Activated T-helper 1 cell treated with Interleukin-2 at 50 U/mL for 16 hours (primary cell): ENCODE data around the gene ALG14.
"Not testable (repeated sequence)": the region's sequence is repeated elsewhere in the genome, so short reads cannot be mapped to it uniquely, and the experiment has no call there.

ENCODE experiments used
- DNase-seq: peaks from one replicate; pipeline ENCODE4 v3.0.0-alpha.2; 2020; ENCODE audit warnings: low read depth

Gene ALG14

DNA sequence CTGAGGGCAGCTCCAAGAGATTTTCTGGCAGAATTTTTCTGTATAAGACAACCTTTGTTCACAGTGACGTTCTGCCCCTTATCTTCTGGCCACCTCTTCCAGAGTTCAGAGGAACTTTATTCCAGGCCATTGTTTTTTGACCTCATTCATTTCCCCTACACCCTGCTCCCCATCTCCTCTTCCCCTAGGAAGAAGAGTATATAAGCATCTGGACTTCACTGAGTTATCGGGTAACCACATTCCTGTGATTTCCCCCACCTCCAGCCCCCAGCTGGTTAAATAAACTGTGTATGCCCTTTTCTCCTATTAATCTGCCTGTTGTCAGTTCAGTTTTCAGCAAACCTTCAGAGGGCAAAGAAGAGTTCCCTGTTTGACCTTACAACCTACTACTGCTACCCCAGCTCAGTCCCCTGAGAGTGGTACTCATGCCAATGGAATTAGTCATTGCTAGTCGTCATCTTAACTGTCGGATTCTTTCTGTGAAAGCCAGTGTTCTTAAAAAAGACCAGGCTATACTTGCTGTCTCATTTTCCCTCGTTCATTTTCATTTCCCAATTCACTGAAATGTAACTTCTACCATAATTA is 14.3 kb upstream of the ALG14 start:
- DNase-seq: no peak

DNA sequence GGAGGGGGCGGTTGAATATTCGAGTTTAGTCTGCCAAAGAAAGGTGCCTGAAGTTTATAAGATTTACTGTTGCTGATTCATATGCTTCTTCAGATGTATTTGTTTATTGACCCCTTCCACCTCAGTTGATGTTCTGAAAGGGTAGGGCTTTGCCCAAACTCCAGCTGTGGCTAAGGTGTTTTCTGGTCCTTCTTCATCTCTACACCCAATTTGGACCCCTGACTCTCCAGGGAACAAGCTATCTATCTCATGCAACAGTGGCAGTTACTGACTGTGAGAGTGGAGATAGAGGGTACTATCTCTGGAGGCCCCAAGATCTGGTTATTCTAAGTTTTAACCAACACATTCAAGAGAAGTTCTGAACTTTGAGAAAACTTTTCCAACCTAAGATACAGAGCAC is 12.6 kb upstream of the ALG14 start:
- DNase-seq: no peak

DNA sequence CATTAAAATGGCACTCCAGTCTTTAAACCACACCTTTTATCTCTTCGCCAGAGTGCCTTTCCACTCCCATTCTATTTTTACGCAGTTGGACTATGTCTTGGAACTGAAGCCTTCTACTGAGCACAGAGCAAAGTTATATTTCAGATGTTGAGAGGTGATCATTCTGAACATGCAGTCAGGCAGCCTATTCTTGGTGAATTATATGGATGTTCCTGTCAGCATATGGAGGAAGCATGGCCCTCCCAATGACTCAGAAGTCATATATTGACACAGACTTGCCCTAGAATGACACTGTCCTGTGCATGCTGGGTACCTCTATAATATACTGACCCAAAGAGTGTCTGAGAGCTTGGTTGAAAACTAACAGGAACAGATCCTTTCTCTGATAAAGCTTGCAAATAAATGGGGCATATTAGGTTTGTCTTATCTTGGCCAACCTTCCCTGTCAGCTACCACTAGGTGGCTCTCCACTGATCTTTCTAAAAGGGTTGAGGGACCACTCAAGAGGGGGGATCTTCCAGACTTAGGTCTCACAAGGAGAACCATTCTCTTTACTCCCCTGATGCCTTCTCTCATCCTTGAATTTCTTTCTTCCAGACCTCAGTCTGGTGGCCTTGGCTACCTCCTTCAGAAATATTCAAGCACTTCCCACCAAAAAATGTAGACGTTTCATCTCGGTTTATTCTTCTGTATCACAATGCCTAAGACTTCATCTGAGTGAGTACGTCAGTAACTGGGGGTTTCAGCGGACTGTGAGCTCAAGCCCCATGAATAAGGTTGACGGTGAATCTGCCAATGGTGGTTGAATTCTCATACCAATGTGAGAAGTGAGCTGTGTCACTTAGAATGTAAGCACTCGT is 11.8 kb upstream of the ALG14 start:
- no peak for DNase-seq

DNA sequence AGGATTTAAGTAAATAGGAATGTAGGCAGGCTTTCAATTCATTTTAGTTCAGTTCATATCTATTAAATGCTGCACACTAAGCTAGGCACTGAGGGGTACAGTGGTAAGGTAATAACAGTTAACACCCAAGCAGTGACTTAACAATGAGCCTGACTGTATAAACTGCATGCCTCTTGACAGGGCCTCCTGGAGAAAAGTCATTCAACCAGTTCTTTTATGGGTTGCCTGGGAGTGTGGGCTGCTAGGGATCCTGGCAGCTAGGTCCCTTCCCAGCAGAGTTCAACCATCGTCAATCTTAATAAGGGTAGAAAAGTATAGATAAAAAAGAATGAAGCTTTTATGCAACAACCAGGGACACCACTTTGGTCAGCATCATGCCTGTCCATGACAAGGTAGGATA is 8.1 kb upstream of the ALG14 start:
- DNase-seq: no peak

DNA sequence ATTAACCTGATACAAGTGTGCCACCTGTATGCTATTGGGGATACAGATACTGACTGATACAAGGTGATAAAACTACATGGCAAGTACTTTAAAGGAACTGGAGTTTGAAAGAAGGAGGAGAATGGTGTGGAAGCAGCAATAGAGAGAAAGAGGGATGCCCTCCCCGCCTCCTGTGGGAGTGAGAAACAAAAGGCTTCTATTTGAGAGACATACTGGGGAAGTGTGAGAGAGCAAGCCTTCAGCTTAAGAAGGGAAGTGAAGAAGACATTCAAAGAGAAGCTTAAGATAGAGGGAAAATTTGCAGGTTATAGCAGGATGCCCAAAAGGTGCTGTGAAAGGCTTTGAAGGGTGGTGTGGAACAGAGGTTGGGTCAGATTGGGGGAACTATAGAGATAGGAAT is 7.7 kb upstream of the ALG14 start:
- DNase-seq: no peak

DNA sequence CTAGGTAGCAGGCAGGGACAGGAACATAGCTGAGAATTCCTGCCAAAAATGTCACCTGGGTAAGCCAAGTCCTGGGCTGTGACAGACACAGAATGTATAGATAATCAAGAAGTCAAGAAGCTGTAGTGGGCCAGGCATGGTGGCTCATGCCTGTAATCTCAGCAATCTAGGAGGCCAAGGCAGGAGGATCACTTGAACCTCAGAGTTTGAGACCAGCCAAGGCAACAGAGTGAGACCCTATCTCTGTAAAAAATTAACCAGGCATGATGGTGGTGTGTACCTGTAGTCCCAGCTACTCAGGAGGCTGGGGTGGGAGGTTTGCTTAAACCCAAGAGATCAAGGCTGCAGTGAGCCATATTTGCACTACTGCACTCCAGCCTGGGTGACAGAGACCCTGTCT is 3.3 kb upstream of the ALG14 start:
- DNase-seq: no peak

DNA sequence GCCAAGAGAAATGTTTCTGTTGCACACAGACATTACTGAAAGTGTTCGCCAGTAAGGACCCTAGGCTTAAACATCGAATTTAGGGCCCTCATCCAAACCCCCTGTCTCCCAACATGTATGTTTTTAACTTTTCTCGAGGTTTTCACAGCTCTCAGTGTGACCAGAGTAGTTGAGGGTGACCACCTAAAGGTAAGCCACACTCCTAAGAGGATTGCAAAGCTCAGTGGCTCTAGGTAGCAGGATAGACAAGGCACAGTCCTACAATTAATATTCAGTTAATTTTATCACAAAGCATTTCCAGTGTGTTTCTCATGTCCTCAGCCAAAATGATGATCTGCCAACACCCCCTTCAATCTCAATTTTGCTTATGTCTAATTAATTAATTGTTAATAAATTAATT is 695 bp upstream of the ALG14 start:
- DNase-seq: no peak

DNA sequence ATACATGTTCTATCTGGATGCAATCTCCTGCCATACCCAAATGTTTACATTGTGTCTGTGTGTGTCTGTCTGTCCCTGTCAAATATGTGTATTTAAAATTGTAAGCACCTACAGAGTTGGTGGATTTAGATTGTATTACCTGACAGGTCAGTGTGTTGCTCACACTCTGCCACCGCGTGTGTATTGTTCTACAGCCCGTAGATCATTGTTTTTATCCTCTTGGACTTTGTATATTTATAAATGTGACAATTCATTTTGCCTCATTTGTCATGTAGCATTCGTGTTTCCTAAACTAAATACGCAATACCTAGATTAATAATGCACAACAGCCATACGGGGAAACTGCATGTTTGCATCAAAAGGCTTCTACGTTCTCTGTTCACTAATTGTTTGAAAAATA is 634 bp downstream of the ALG14 start:
- no peak for DNase-seq

DNA sequence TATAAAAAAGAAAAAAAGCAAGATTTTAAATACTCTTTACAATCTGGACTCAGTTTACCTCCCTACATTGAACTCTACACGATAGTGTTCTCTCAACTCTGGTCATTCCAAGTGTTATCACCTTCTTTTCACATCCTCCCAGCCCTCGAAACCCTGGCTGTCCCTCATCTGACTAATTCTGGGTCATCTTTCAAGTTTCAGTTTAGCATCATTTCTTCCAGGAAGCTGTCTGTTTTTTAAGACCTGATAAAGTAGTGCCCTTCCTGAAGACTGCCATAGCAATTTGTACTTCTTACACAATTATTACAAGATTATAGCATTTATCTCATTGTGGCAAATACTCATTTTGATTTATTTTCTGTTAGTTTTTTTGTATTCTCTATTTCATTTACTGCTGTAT is 1.2 kb downstream of the ALG14 start:
- no peak for DNase-seq

DNA sequence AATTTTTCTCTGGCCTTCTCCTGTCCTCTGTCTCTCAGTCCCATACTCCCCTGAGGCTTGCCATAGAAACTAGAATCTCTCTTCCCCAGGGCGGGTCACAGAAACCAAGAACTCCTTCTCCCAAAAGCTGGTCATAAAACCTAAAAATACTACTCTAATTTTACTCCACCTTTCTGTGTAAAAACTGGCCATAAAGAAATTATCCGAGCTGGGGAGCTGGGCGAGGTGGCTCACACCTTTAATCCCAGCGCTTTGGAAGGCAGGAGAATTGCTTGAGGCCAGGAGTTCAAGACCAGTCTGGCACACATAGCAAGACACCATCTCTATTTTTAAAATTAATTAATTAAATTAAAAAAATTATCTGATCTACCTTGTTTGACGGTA is 3.0 kb downstream of the ALG14 start:
- no peak for DNase-seq

DNA sequence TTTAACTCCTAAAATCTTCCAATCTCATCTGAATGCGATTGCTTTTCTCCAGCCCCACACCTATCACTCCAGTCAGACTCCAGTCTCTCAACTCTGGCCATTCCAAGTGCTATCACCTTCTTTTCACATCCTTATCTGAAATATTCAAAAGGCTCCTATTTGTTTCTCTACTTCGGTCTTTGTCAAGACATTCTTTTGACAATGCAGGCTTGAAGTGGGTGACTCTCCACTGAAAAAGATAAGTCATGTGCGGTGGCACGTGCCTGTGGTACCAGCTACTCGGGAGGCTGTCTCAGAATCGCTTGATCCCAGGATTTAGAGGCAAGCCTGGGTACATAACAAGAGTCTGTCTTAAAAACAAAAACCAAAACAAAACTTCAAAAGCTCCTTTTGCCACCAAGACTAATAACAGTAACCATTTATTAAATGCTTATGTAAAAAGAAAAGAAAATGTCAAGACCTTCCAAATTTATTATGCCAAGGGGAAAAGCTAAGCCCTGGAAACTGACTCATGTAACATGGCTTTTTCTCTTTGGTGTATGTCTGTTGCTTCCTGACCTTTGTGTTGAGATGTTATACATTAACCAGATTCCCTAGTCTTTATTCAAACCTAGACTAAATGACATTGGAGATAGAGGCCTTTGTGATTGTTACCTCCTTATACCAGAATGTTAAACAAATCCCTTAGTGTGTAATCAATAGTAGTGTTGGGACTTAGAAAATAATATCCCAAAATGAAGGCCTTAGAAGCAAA is 3.6 kb downstream of the ALG14 start:
- DNase-seq: no peak

DNA sequence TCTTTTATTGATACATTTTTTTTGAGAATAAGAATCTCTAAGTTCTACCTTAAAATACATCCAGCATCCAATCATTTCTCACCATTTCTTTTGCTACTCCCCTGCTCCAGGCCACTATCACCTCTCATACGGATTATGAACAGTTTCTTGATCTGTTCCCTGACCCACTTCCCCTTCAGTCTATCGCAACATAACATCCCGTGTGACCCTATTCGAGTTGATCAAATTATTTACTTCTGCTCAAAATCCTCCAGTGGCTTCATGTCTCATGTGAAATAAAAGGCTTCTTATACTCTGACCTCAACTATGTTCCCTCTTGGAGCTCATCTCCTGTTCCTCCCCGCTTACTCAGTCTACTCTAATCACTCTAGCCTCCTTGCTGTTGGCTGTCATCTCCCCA is 5.2 kb downstream of the ALG14 start:
- no peak for DNase-seq

DNA sequence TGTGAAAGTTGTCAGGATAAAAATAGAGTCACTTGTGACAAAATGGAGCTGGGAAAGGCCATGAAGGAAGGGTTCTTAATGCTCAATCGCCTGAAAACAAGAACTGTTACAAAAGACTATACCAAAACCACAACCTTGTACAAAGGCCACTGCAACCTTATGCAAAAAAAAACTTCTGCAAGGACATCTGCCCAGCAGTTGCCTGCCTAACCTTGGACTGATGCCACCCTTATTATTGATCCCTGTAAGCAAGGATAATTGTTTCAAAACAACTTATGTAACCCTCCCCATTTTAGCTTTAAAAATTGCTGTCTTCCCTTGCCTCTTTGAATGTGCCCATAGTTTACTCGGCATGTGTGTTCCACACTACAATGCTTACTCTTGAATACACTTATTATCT is 5.7 kb downstream of the ALG14 start:
- no peak for DNase-seq

DNA sequence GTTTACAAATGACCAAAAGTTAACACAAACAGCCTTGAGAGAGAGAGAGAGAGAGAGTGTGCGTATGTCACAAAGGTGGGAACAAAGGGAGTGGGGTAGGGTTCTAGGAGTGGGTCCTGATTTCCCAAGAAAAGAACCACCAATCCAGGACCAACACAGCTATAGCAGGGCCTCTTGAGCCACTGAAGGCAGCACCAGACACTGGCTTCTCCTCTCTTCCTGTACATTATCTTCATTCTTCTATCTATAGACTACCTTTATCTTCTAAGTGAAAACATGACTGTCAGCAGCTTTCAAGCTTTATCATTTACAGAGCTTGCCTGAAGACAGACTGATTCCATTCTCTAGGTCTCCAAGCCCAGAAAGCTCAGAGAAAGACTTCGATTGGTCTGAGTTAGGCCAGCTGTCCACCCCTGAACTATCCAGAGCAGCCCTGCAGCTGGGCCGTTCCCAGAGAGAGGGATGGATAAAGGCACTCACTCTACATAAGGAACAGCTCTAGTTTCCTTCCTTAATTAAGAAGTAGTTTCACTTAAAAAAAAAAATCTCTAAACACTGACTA is 11.2 kb downstream of the ALG14 start:
- no peak for DNase-seq

DNA sequence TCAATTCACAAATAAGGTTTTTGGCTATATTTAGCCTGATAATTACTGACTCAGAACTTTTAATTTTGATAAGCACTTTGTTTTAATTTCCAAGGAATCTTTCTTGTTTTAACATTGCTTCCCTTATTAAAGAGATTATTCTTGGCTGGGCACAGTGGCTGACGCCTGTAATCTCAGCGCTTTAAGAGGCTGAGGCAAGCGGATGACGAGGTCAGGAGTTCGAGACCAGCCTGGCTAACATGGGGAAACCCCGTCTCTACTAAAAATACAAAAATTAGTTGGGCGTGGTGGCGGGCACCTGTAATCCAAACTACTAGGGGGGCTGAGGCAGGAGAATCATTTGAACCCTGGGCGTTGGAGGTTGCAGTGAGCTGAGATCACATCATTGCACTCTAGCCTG is 13.8 kb downstream of the ALG14 start:
- DNase-seq: no peak

DNA sequence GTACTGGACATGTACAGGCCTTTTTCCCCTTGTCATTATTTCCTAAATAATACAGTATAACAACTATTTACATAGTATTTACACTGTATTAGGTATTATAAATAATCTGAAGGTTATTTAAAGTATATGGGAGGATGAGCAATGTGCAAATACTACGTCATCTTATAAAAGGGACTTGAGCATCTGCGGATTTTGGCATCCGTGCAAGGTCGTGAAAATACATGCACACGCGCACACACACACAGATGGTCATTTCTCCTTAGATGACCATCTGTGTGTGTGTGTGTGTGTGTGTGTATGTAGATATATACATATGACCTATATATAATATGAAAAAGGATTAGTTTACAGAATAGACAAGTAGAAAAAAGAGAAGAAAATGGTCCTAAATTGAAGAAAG is 15.4 kb downstream of the ALG14 start:
- no peak for DNase-seq

DNA sequence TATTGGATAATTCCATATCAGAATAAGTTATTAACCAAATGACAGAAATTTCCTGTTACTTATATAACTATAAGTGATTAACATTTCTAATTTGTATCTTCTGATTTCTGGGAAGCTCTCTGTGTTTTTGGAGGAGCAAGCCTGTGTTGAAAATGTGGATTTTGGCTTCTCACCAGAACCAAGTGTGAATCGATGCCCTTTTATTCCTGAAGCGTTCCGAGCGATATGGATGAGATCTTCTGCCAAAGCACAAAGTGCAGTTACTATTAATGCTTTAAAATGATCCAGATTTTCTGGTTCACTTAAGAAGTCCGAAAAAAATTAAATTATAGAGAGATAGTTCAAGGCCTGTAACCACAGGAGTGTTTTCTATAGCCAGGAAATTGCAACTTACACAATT is 22.8 kb downstream of the ALG14 start:
- no peak for DNase-seq

DNA sequence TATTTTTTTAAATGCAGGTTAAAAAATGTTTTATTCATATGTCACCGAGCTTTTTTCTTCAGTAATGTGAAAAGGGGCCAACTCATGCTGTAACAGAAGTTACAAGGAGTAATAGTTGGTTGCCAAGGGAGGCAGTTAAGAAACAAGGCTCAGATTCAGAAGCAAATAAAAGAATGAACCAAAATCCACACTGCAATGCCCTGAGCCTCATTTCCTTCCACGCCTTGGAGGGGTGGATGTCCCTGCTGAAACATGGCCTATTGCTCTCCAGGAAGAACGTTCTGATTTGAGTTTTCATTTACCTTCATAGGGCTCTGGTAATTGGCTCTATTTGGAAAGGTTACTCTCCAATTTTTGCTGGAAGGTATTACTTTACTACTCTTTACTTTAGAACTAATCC is 24.4 kb downstream of the ALG14 start:
- DNase-seq: no peak

DNA sequence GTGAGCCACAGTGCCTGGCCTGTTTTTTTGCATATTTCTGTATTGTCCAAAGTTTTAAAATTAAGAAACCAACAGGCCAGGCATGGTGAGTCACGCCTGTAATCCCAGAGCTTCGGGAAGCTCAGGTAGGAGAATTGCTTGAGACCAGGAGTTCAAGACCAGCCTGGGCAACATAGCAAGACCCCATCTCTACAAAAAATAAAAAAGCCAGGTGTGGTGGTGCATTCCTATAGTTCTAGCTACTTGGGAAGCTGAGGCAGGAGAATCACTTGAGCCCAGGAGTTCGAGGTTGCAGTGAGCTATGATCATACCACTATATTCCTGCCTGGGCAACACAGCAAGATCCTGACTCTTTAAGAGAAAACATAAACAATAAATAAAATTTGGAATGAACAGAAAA is 25.1 kb downstream of the ALG14 start:
- not testable (repeated sequence) for DNase-seq

DNA sequence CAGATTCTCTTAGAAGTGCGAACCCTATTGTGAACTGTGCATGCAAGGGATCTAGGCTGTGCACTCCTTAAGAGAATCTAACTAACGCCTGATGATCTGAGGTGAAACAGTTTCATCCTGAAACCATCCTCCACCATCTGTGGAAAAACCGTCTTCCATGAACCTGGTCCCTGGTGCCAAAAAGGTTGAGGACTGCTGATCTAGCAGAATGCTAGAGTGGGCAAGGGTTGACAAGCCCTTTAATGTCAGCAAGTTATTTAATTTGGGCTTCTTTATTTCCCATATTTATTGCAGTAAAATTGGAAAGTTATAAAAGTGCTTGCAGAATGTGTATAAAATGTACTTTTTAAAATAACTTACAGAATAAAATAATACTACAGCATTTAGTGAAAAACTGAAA is 26.4 kb downstream of the ALG14 start:
- no peak for DNase-seq

DNA sequence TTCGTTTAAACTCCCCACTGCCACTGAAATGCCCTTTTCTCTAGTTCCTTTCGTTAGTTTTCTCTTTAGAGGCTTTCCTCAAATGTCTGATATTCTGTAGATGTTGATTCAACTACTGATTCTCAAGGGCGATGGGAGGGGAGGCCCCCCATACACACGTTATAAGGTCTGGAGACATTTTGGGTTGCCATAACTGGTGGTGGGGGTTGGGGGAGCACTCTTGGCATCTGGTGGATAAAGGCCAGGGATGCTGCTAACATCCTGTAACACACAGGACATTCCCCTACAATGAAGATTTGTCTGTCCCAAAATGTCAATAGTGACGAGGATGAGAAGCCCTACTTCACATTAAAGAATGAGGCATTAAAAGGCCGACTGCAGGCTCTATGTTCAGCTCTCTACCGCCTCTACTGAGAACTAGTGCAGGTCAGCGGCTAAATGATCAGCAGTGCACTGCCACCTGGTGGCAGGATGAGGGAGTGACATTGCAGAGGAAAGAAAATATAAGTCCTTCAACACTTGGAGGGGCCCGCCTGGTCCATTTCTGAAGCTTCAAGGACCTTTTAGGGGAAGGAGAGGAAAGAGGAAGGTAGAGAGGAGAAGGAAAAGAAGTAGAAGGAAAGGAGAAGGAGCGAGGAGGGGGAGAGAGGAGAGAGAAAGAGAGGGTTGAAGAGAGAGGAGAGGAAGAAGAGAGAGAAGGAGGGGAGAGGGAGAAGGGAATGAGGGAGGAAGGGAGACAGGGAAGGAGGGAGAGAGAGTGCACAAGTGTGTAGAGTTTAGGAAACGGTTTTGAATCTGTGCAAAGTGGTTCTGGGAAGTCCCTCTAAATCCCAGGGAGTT is 29.4 kb downstream of the ALG14 start:
- peak; percentile 52 for DNase-seq

DNA sequence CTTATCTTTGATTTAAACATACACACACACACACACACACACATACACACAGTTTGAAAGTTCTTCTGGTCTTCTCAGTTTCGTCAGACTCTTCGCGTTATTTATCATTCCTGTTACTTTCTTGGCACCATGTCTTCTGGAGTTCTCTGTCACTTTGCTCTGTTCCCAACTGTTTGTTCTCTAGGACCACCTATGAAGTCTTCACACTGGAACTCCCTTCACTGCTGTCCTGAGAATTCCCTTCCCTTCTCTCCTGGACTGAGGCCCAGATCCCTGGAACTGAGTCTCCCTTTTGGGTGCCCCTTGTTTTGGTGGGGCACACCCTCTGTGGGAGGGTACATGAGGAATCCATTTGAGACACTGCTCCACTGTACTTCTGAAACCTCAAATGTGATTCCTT is 30.5 kb downstream of the ALG14 start:
- DNase-seq: no peak
